ENCODE data around the gene CD36.

The CD36 gene

DNA sequence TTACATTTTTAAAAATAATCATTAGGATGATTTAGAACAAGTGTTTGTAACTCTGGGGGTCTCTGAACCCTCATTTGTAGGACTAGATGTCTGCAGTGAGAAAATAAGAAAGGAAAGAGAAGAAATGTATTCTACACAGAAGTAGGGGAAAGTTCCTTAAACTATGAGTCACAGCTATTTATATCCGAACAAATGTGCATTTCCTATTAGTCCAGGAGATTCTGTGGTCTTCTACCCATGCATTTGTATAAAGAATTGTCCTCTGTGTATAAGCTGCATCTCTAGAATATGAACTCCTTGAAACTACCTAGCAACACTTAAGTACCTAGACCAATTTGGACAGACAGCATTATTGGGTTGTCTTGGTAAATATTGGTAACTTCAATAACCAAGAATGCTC, 15.9 kb upstream of the CD36 start:
- H3K4me3 ChIP-seq (ENCODE audit: low read depth, low read length), result no peak overlapping the region
- TF ChIP-seq CTCF (IDR thresholded peaks at IDR 0.05; ENCODE audit: borderline replicate concordance, insufficient read depth, low read depth, low read length), result no peak

GRCh38 chr7:80623503-80624252, 14.8 kb upstream of the CD36 start:
- TF ChIP-seq CTCF (IDR thresholded peaks at IDR 0.05; ENCODE audit: borderline replicate concordance, insufficient read depth, low read depth, low read length), result no peak
- H3K4me3 ChIP-seq (ENCODE audit: low read depth, low read length), result no peak overlapping the region

DNA sequence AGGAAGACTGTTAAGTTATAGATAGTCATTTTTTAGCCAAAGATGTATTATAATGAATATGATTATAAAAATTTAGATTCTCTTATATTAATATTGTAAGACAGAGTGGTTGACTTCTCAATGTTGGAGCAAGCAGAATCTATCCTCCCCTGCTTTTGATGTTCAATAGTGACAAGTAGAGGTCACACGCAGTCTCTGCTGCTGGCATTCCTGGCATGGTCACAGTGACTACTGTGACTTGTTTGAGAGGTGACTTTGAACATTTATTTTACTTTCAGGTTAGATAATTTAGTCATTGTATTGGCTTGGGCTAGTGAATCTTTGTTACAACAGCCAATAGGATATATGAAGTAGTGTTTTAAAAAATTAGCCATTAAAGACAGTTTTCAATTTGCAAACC, 13.7 kb upstream of the CD36 start:
- H3K4me3 ChIP-seq (ENCODE audit: low read depth, low read length), result no peak overlapping the region
- TF ChIP-seq CTCF (IDR thresholded peaks at IDR 0.05; ENCODE audit: borderline replicate concordance, insufficient read depth, low read depth, low read length), result no peak

DNA sequence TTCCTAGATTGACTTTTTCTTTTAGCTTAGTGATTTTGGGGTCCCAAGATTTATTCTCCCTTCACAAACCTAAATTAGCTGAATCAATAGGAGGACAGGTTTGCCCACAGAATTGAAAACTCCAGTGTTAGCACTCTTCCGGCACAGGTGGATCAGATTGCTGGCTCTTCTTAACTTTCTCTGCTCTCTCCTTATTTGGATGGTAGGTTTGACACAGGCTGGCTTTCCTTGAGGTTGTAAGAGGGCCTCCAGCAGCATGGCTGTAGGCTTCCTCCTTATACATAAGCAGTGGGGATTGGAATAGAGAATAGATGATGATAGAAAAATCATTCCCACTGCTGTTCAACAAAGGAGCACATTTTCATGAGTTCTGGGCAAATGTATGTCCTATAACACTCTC, 9.4 kb upstream of the CD36 start:
- no peak for TF ChIP-seq CTCF (IDR thresholded peaks at IDR 0.05; ENCODE audit: borderline replicate concordance, insufficient read depth, low read depth, low read length)
- no peak overlapping the region for H3K4me3 ChIP-seq (ENCODE audit: low read depth, low read length)

DNA sequence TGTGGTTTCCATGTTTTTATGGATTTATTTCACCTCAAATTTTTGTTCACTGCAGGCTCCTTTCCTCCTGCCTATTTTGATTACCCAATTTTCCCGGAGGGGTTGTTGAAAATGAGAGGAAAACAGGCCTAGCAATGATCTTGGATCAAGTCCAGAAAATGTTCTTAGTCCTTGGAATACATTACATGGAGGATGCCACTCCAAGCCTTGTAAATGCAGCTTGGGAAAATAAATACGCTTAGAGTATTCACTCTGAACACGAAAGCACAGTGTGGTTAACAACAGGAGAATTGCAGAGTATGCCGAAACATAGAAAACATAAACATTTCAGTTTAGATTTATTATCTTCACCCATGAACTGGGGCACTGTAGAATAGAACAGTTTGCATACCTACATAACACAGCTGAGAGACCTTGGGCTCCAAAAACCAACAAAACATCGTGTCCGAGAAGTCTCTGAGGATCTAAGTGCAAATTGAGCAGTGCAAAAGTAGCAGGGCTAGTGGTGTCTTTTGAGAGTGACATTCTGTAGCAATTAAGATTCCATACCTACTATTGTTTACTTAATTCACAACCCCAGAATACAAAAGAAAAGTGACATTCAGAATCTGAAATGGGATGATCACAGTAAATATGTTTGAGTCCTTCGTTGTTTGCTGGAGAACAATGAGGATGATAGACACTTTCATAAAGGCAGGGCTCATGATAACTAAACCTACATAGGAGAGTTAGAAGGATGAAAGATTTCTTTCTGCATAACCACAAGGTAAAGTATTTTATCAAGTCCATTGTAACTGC, 7.6 kb upstream of the CD36 start:
- TF ChIP-seq CTCF (IDR thresholded peaks at IDR 0.05; ENCODE audit: borderline replicate concordance, insufficient read depth, low read depth, low read length), result no peak
- no peak overlapping the region for H3K4me3 ChIP-seq (ENCODE audit: low read depth, low read length)

GRCh38 chr7:80631421-80631820, 7.0 kb upstream of the CD36 start:
- H3K4me3 ChIP-seq (ENCODE audit: low read depth, low read length), result no peak overlapping the region
- TF ChIP-seq CTCF (IDR thresholded peaks at IDR 0.05; ENCODE audit: borderline replicate concordance, insufficient read depth, low read depth, low read length), result no peak

DNA sequence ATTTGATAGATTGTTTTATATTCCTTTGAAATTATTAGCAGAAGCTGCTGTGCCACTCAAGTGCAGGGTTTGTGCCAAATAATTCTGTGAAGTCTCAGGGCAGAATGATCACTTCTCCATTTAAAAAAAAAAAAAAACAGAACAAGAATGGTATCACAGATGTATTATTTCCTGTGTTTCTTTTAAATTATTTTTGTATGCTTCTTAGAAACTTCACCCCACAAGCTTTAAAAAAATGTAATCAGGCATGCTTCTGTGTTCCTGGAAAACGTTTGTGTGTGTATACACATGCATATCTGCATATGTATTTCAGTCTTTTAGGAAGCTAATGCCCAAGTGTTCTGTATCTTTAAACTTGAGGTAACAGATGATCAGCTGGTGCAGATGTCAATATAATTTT, 6.3 kb upstream of the CD36 start:
- no peak overlapping the region for H3K4me3 ChIP-seq (ENCODE audit: low read depth, low read length)
- TF ChIP-seq CTCF (IDR thresholded peaks at IDR 0.05; ENCODE audit: borderline replicate concordance, insufficient read depth, low read depth, low read length), result no peak

Measured in GM12875 (cell line).